Ovary (tissue), 3 donors: ENCODE data around the gene SLC4A2.

ENCODE experiments used
- POLR2A ChIP-seq: fragments of 450-650 bp; IDR thresholded peaks from one replicate; pipeline ENCODE4 v1.6.1; 2017; ENCODE audit warnings: antibody characterized with exemption, mild to moderate bottlenecking, moderate library complexity
- TF ChIP-seq, protein P1 (sequence below), 3 donors: fragments of 450-650 bp in 2 of 3; fragments of 200-600 bp in 1 of 3; IDR thresholded peaks; one replicate each; pipeline versions ENCODE4 v1.5.1 to v1.8.0; 2016 to 2022; ENCODE audit warnings: antibody characterized with exemption in 3 of 3, mild to moderate bottlenecking in 1 of 3
- donor health status: DM: no; HTN: no; CAD: no.

DNA sequence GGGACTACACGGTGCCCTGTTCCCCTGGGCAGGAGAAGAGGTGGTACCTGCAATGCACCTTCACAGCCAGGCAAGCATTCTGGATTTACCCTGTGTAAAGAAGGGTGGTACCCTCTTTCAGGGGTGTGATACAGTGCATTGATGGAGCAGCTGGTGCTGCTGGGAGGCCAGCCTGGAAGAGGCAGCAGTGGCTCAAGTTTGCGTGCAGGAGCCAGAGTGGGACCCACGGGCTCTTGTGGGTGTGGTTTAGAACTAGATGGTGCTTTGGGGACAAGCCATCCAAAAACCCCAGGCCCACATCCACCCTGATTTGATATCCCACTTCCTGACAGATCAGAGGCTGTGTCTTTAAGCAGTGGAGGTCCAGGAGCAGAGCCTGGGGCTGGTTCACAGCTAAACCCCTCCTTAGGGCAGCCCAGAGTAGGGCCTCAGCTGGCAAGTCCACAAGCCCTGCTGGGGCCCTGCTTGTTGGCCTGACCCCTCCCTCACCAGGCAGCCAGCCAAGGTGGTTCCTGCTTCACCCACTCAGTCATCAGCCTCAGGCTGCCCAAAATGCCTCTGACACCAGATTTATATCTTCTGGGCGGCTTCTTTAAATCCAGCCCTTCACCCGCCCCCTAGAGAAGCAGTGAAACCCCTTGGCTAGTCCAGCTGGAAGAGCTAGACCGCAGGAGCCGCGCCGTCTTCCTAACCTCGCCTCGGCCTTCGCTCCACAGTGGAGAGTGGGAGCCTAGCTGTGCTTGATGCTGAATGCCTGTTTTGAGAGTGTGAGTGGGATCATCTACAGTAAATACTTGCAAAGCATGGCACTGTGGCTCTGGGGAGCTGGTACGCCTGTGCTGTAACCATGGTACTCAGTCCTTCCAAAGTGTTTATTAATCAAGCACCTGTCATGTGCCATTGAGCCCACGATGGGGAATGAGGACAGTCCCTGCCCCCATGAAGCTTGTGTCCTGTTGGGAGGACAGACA is 12.5 kb upstream of the SLC4A2 start:
- TF ChIP-seq, protein P1, sequence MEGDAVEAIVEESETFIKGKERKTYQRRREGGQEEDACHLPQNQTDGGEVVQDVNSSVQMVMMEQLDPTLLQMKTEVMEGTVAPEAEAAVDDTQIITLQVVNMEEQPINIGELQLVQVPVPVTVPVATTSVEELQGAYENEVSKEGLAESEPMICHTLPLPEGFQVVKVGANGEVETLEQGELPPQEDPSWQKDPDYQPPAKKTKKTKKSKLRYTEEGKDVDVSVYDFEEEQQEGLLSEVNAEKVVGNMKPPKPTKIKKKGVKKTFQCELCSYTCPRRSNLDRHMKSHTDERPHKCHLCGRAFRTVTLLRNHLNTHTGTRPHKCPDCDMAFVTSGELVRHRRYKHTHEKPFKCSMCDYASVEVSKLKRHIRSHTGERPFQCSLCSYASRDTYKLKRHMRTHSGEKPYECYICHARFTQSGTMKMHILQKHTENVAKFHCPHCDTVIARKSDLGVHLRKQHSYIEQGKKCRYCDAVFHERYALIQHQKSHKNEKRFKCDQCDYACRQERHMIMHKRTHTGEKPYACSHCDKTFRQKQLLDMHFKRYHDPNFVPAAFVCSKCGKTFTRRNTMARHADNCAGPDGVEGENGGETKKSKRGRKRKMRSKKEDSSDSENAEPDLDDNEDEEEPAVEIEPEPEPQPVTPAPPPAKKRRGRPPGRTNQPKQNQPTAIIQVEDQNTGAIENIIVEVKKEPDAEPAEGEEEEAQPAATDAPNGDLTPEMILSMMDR (IDR thresholded peaks at IDR 0.05): no peak
- TF ChIP-seq POLR2A: no peak
